ENCODE data around the gene HSBP1L1.
A peak's percentile ranks its signal among the peaks of the same experiment; 100 is the strongest.
"Not testable (repeated sequence)": the region's sequence is repeated elsewhere in the genome, so short reads cannot be mapped to it uniquely, and the experiment has no call there.

The HSBP1L1 gene

DNA sequence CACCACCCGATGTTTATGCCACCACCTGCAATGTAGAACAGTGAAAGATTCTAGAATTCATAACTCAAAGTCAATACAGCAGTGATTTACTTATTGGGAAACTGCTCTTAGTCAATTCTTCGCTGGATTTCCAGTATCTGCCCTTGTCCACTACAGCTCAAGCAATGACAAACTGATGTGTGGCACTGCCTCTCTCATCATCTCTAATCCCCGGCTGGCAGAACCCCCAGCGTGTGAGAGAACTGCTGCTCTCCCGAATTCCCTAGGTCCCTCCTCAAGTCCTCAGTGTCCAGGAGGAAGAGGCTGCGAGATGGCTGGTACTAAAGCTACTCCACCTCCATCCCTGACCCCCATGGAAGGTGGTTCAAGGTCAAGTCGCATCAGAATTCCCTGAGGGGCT, 22.3 kb downstream of the HSBP1L1 start:
- peaks cover 10% of the 10 kb centered on the region for H3K4me1 ChIP-seq (ENCODE audit: control insufficient read depth, insufficient read depth, low read length, poor library complexity, severe bottlenecking)
- H3K36me3 ChIP-seq (ENCODE audit: control insufficient read depth, insufficient read depth, low read length): peaks cover 5% of the 10 kb centered on the region
- H3K27me3 ChIP-seq (replicated peaks; ENCODE audit: control insufficient read depth, insufficient read depth, low read length, poor library complexity, severe bottlenecking): no peaks in the 10 kb centered on the region
- no peak overlapping the region for H3K4me3 ChIP-seq (ENCODE audit: insufficient read depth, low read depth, low read length, poor library complexity, severe bottlenecking)
- no peak overlapping the region for H3K27ac ChIP-seq (ENCODE audit: insufficient read depth, low read length, poor library complexity, severe bottlenecking)
- no peak for DNase-seq
- no peaks in the 10 kb centered on the region for H3K9me3 ChIP-seq (ENCODE audit: control insufficient read depth, low read length)

DNA sequence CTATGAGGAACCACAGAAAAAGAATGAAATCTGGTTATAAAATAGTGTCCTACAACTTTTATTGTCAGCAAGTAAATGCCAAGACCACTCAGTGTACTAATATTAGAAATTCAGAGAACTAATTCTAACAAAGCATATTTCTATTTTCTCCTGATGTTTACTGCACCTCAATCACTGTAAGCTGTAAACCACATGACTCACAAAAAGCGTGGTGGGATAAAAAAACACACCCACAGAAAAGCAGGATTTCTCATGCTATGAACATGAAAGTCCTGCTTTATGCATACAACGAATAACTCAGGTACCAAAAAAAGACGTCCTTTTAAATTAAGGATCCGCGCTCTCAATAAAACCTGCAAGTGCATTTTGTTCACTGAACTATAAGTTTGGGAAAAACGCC, 23.1 kb downstream of the HSBP1L1 start:
- no peak for DNase-seq
- peak overlapping the region; percentile 82 for H3K4me3 ChIP-seq (ENCODE audit: insufficient read depth, low read depth, low read length, poor library complexity, severe bottlenecking)
- peaks cover 5% of the 10 kb centered on the region for H3K36me3 ChIP-seq (ENCODE audit: control insufficient read depth, insufficient read depth, low read length)
- no peaks in the 10 kb centered on the region for H3K27me3 ChIP-seq (replicated peaks; ENCODE audit: control insufficient read depth, insufficient read depth, low read length, poor library complexity, severe bottlenecking)
- H3K9me3 ChIP-seq (ENCODE audit: control insufficient read depth, low read length): no peaks in the 10 kb centered on the region
- H3K27ac ChIP-seq (ENCODE audit: insufficient read depth, low read length, poor library complexity, severe bottlenecking): peak overlapping the region; percentile 91
- peaks cover 10% of the 10 kb centered on the region for H3K4me1 ChIP-seq (ENCODE audit: control insufficient read depth, insufficient read depth, low read length, poor library complexity, severe bottlenecking)

DNA sequence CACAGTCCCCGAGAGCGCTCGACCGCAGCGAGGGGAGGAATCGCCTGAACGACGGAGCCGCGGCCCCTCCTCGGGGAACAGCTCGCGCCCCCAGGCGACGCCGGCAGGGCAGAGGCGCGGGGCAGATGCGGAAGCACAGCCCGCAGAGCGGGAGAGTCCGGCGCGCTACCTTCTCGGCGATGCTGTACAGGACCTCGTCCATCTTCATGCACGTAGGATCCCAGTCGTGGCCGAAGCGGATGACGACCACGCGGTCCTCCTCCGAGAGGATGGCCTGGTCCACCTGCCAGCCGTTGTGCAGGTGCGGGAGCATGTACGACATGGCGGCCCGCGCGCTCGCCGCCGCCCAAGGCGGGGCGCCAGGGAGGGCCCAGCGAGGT, 23.6 kb downstream of the HSBP1L1 start:
- peak; percentile 41 to 54 (median 42) for DNase-seq
- H3K4me1 ChIP-seq (ENCODE audit: control insufficient read depth, insufficient read depth, low read length, poor library complexity, severe bottlenecking): peaks cover 10% of the 10 kb centered on the region
- H3K36me3 ChIP-seq (ENCODE audit: control insufficient read depth, insufficient read depth, low read length): peaks cover 5% of the 10 kb centered on the region
- H3K27ac ChIP-seq (ENCODE audit: insufficient read depth, low read length, poor library complexity, severe bottlenecking): peak overlapping the region; percentile 91
- H3K27me3 ChIP-seq (replicated peaks; ENCODE audit: control insufficient read depth, insufficient read depth, low read length, poor library complexity, severe bottlenecking): no peaks in the 10 kb centered on the region
- peak overlapping the region; percentile 82 for H3K4me3 ChIP-seq (ENCODE audit: insufficient read depth, low read depth, low read length, poor library complexity, severe bottlenecking)
- no peaks in the 10 kb centered on the region for H3K9me3 ChIP-seq (ENCODE audit: control insufficient read depth, low read length)

DNA sequence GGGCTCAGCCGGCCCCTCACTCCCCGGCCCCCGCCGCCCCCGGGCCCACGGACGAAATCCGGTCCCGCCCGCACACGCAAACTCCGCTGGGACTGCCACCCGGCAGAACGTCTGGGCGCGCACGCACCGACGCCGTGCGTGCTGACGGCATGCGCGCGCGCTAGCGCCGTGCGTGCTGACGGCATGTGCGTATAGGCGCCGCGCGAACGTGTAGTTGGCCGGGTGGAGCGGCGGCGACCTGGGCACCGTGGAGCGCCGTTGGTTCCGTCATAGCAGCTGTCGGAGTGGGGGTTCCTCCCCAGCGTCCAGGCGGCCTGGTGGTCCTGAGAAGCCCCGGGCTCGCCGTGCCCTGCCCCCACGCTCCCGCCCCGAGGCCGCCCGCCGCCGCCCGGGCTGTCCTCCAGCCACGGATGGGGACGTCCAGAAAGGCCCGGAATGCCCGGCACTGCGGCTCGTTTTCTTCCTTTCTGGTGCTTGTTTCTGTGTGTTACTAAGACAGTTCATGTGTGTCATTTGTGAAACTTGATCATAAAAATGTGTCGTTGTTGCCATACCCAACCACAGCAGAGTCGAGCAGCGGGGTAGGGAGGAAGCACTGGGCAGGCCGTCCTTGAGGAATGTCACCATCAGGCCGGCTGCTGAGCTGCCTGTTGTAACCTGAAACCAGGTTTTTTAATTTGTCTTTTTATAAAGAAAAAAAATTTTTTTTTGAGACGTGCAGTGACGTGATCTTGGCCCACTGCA, 24.2 kb downstream of the HSBP1L1 start, which contains the start of gene TXNL4A:
Gene TXNL4A, minus strand, starts transcription at position 113 of the 744 bp plus-strand sequence. CDS start 171 bp downstream, outside the sequence.
- Histone ChIP-seq H3K27me3 (replicated peaks; ENCODE audit: control insufficient read depth, insufficient read depth, low read length, poor library complexity, severe bottlenecking) (no peaks in the 10 kb centered on the region), H3K27ac (ENCODE audit: insufficient read depth, low read length, poor library complexity, severe bottlenecking) (peak within 1 kb of the TSS; percentile 91), H3K4me1 (ENCODE audit: control insufficient read depth, insufficient read depth, low read length, poor library complexity, severe bottlenecking) (peaks cover 10% of the 10 kb centered on the region)

DNA sequence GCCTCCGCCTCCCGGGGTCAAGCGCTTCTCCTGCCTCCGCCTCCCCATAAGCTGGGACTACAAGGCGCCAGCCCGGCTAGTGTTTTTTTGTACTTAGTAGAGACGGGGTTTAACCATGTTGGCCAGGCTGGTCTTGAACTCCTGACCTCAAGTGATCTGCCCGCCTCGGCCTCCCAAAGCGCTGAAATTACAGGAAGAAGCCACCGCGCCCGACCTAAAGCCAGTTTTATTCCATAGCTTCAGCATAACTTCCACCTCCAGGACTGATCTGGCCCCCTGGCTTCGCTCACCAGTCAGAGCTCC, 24.7 kb downstream of the HSBP1L1 start:
- Histone ChIP-seq H3K9me3 (ENCODE audit: control insufficient read depth, low read length) (no peaks in the 10 kb centered on the region), H3K4me1 (ENCODE audit: control insufficient read depth, insufficient read depth, low read length, poor library complexity, severe bottlenecking) (peaks cover 10% of the 10 kb centered on the region), H3K4me3 (ENCODE audit: insufficient read depth, low read depth, low read length, poor library complexity, severe bottlenecking) (peak overlapping the region; percentile 82), H3K27me3 (replicated peaks; ENCODE audit: control insufficient read depth, insufficient read depth, low read length, poor library complexity, severe bottlenecking) (no peaks in the 10 kb centered on the region), H3K36me3 (ENCODE audit: control insufficient read depth, insufficient read depth, low read length) (peaks cover 5% of the 10 kb centered on the region), H3K27ac (ENCODE audit: insufficient read depth, low read length, poor library complexity, severe bottlenecking) (peak overlapping the region; percentile 91)
- DNase-seq: no peak

More for the DNA sequence above, 24.2 kb downstream of the HSBP1L1 start, which contains the start of gene TXNL4A:
- H3K4me3 ChIP-seq (ENCODE audit: insufficient read depth, low read depth, low read length, poor library complexity, severe bottlenecking): peak within 1 kb of the TSS; percentile 82
- H3K36me3 ChIP-seq (ENCODE audit: control insufficient read depth, insufficient read depth, low read length): peaks cover 5% of the 10 kb centered on the region
- peak; percentile 65 to 74 (median 71) for DNase-seq
- H3K9me3 ChIP-seq (ENCODE audit: control insufficient read depth, low read length): no peaks in the 10 kb centered on the region

DNA sequence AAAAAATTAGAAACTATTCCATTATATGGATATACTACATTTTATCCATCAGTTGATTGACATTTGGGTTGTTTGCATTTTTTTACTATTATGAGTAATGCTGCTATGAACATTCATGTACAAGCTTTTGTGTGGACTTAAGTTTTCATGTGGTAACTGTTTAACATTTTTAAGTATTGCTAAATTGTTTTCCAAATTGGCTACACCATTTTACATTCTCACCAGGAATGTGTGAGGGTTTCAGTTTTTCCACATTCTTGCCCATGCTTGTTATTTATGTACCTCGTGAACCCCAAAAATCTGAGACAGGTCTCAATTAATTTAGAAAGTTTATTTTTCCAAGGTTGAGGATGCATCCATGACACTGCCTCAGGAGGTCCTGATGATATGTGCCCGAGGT, 27.1 kb downstream of the HSBP1L1 start:
- no peak overlapping the region for H3K4me3 ChIP-seq (ENCODE audit: insufficient read depth, low read depth, low read length, poor library complexity, severe bottlenecking)
- no peak for DNase-seq
- no peaks in the 10 kb centered on the region for H3K36me3 ChIP-seq (ENCODE audit: control insufficient read depth, insufficient read depth, low read length)
- no peak overlapping the region for H3K27ac ChIP-seq (ENCODE audit: insufficient read depth, low read length, poor library complexity, severe bottlenecking)
- no peaks in the 10 kb centered on the region for H3K27me3 ChIP-seq (replicated peaks; ENCODE audit: control insufficient read depth, insufficient read depth, low read length, poor library complexity, severe bottlenecking)
- H3K4me1 ChIP-seq (ENCODE audit: control insufficient read depth, insufficient read depth, low read length, poor library complexity, severe bottlenecking): peaks cover 10% of the 10 kb centered on the region
- no peaks in the 10 kb centered on the region for H3K9me3 ChIP-seq (ENCODE audit: control insufficient read depth, low read length)

DNA sequence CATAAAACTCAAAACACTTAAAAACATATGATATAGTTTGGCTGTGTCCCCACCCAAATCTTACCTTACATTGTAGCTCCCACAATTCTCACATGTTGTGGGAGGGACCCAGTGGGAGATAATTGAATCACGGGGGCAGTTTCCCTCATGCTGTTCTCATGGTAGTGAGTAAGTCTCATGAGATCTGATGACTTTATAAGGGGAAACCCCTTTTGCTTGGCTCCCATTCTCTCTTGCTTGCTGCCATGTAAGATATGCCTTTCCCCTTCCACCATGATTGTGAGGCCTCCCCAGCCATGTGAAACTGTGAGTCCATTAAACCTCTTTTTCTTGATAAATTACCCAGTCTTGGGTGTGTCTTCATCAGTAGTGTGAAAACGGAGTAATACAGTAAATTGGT, 35.3 kb downstream of the HSBP1L1 start:
- H3K9me3 ChIP-seq (ENCODE audit: control insufficient read depth, low read length); DNase-seq; H3K27ac ChIP-seq (ENCODE audit: insufficient read depth, low read length, poor library complexity, severe bottlenecking); H3K27me3 ChIP-seq (replicated peaks; ENCODE audit: control insufficient read depth, insufficient read depth, low read length, poor library complexity, severe bottlenecking); H3K4me1 ChIP-seq (ENCODE audit: control insufficient read depth, insufficient read depth, low read length, poor library complexity, severe bottlenecking); H3K4me3 ChIP-seq (ENCODE audit: insufficient read depth, low read depth, low read length, poor library complexity, severe bottlenecking); H3K36me3 ChIP-seq (ENCODE audit: control insufficient read depth, insufficient read depth, low read length): not testable (repeated sequence)

DNA sequence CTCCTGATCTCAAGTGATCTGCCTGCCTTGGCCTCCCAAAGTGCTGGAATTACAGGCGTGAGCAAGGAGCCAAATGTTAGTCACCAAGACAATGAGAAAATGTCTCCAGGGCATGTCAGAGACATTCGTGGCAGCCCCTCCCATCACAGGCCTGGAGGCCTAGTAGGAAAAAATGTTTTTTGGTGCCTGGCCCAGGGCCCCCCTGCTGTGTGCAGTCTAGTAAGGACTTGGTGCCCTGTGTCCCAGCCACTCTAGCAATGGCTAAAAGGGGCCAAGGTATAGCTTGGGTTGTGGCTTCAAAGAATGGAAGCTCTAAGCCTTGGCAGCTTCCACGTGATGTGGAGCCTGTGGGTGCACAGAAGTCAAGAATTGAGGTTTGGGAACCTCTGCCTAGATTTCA, 36.4 kb downstream of the HSBP1L1 start:
- Histone ChIP-seq H3K27me3 (replicated peaks; ENCODE audit: control insufficient read depth, insufficient read depth, low read length, poor library complexity, severe bottlenecking) (no peaks in the 10 kb centered on the region), H3K9me3 (ENCODE audit: control insufficient read depth, low read length) (no peaks in the 10 kb centered on the region), H3K4me1 (ENCODE audit: control insufficient read depth, insufficient read depth, low read length, poor library complexity, severe bottlenecking) (no peaks in the 10 kb centered on the region), H3K36me3 (ENCODE audit: control insufficient read depth, insufficient read depth, low read length) (no peaks in the 10 kb centered on the region), H3K27ac (ENCODE audit: insufficient read depth, low read length, poor library complexity, severe bottlenecking) (no peak overlapping the region), H3K4me3 (ENCODE audit: insufficient read depth, low read depth, low read length, poor library complexity, severe bottlenecking) (no peak overlapping the region)
- no peak for DNase-seq

DNA sequence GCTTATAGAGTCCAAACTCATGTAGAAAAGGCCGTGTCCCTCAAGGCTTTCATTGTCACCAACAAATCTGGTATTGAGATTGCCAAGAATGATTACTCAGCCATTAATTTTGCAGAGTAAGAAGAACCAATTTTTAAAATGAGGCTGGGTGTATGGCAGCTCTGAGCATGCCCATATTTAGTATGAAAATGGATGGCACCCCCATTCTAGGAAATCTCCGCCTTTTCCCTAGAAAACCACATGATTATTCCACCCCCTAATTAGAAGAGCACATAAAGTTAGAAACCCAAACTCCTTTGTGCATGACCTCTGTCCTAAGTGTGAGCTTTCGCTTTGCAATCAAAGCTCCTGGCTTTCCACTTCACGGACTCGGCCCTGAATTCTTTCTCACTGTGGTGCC, 38.0 kb downstream of the HSBP1L1 start:
- no peaks in the 10 kb centered on the region for H3K27me3 ChIP-seq (replicated peaks; ENCODE audit: control insufficient read depth, insufficient read depth, low read length, poor library complexity, severe bottlenecking)
- no peaks in the 10 kb centered on the region for H3K36me3 ChIP-seq (ENCODE audit: control insufficient read depth, insufficient read depth, low read length)
- DNase-seq: no peak
- H3K27ac ChIP-seq (ENCODE audit: insufficient read depth, low read length, poor library complexity, severe bottlenecking): no peak overlapping the region
- H3K4me3 ChIP-seq (ENCODE audit: insufficient read depth, low read depth, low read length, poor library complexity, severe bottlenecking): no peak overlapping the region
- H3K9me3 ChIP-seq (ENCODE audit: control insufficient read depth, low read length): no peaks in the 10 kb centered on the region
- H3K4me1 ChIP-seq (ENCODE audit: control insufficient read depth, insufficient read depth, low read length, poor library complexity, severe bottlenecking): no peaks in the 10 kb centered on the region

DNA sequence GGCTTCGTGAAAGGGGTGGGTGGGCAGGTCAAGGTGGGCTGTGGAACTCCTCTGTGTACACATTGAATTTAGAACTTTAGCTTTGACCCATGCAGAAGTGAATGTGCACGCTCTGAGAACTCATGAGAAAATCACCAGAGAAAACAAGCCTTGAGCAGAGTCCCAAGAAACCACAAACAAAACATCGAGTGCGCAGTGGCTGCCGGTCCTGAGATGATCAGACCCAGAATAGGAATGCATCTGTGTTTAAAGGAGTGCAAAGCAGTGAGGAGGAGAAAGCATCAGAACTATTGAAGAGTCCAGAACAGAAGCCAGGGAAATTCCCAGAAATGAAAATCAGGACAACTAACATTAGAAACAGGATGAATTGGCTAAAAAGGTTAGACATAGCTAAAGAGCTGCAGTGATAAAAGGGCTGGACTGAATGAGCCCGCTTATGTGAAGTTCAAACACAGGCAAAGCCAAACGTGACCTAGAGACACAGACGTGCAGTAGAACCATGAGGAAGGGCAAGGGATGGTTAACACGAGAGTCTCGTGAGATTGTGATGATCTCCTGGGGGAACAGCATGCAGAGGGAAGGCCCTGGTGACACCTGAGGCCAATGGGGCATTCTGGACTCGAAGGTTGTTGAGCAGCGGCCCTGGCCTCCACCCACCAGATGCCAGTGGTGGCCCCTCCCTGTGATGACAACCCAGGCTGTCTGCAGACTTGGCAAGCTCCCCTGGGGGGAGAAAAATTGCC, 40.3 kb downstream of the HSBP1L1 start:
- H3K4me3 ChIP-seq (ENCODE audit: insufficient read depth, low read depth, low read length, poor library complexity, severe bottlenecking): no peak overlapping the region

More for the DNA sequence above, 40.3 kb downstream of the HSBP1L1 start:
- no peak for DNase-seq
- Histone ChIP-seq H3K4me1 (ENCODE audit: control insufficient read depth, insufficient read depth, low read length, poor library complexity, severe bottlenecking) (no peaks in the 10 kb centered on the region), H3K9me3 (ENCODE audit: control insufficient read depth, low read length) (no peaks in the 10 kb centered on the region), H3K27ac (ENCODE audit: insufficient read depth, low read length, poor library complexity, severe bottlenecking) (no peak overlapping the region), H3K27me3 (replicated peaks; ENCODE audit: control insufficient read depth, insufficient read depth, low read length, poor library complexity, severe bottlenecking) (no peaks in the 10 kb centered on the region), H3K36me3 (ENCODE audit: control insufficient read depth, insufficient read depth, low read length) (no peaks in the 10 kb centered on the region)
